ENCODE data around the gene SLC6A1.

SLC6A1 gene

DNA sequence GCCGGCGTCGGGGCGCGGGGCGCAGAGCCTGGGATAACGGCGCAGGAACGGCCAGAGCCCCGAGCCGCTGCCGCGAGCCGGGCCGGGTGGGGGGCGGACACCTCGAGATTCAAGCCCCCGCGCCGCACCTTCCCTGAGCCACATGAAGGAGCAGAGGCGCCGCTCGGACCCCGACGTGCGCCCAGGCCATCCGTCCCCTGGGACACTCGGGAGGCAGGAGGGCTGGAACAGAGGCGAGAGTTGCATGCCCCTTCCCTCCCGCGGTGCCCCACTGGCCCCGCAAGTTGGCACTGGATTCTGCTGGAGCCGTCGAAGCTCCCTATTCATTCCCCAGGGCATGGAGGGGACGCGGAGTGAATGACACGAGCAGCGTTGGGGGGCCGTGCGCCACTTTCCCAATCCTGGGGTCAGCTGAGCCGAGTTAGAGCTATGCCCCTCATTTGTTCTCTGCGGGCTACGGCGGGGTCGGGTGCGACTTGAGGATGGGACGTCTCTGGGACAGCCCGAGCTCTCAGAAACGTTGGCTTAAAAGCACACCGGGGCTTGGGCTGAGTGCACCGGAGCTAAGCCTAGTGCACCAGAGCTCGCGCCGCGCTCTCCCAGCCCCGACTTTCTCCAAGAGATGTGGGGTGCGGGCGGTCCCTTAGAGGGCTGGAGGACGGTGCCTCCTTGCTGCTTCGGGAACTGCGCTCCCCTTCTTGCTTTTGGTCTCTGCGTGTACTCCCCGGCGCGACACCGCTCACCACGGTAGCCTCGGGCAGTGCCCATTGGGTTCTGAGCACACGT is 588 bp downstream of the SLC6A1 start:
- DNase-seq (ENCODE audit: extremely low read depth in 1 of 2, low read depth in 1 of 2), result no peak

DNA sequence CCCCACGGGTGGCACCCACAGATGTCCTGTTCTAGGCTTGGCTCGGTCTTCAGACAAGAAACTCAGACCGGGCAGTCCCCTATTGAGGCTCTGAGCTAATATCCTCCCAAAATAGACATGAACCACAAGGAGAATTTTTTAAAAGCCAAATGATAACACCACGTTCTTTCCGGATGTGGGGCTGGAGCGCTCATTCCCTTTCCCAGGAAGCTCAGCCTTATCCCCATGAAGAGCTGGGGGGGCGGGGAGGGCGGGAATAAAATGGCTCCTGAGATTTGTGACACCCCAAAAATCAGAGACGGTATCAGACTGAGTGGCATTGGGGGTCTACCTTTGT is 1.1 kb downstream of the SLC6A1 start:
- no peak for DNase-seq (ENCODE audit: extremely low read depth in 1 of 2, low read depth in 1 of 2)

DNA sequence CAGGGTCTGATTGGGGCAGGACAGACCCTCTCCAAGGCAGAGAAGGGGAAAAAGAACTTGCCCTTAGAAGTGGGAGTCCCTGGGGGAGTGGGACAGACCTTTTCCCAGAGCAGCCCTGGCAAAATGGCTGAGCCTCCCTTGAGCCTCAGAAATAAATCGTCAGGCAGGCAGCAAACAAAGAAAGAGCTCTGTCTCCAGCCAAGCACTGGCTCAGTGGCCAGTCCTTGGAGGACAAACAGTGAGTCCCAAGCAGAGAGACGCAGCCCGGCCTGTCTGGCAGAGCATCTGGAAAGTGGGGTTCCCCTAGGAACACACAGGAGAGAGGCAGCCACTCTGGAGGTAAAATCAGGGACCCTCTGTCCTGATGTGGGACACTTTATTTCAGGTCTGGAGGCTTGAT is 1.8 kb downstream of the SLC6A1 start:
- DNase-seq (ENCODE audit: extremely low read depth in 1 of 2, low read depth in 1 of 2), result no peak

DNA sequence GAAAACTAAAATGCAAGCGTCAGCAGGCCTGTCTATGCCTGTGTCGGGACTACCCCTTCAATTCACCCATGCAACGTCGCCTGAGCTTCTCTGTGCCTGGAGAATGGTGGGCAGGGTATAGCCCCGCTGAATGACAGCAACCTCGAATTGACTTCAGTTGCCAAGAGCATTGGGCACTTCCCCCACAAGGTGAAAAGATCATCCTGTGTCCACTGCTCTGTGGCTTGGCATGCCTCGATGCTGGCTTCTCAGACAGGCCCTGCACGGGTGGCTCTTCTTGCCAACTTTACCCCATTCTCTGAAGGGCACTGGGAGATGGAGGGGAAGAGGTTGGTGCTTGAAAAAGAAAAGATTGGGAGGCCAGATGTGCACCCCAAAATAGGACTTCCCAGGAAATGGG is 3.3 kb downstream of the SLC6A1 start:
- no peak for DNase-seq (ENCODE audit: extremely low read depth in 1 of 2, low read depth in 1 of 2)

DNA sequence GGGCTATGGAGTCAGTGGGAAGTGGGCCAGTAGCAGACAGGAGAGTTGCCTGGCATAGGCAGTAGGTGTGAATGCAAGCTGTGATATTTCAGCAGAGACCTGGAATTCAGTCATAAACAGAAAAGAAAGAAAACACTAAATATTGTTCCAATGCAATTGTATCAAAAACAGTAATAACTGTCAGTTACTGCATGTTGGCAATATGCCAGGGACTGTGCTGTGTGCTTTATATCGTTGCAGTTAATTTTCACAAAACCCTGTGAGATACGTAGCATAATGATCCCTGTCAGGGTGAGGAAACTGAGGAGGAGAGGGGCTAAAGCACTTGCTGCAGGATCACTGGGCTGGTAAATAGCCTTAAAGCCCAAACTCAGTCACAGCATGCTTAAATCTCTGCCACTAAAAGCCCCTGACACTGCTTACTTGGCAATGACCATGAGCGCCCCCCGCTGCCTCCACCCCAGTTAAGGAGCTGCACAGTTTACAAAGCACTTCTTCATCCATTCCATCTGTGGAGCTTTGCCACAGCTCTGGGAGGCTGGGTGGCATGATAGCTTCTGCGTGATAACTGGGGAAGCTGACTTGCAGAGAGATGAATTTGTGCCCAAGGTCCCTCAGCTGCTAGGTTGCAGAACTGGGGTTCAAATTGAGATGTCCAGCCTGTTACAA is 3.9 kb downstream of the SLC6A1 start:
- DNase-seq (ENCODE audit: extremely low read depth in 1 of 2, low read depth in 1 of 2), result no peak

DNA sequence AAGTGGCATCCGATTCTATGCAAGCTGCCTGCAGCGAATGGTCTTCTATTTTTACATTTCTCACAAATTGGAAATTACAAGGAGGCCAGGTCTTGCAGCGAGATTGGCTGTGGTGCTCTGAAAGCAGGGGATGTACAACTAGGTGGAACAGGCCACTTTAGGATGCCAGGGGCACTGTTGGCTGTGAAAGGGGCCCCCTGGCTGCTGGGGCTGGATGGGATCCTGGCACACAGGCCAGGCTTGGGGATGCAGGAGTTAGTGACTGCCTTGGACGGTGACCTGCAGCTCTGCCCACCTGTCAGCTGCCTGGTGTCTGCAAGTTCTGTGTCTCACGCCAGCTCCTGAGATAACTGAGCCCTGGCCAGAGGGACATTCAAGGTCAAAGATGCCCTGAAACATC is 4.6 kb downstream of the SLC6A1 start:
- DNase-seq (ENCODE audit: extremely low read depth in 1 of 2, low read depth in 1 of 2), result no peak

DNA sequence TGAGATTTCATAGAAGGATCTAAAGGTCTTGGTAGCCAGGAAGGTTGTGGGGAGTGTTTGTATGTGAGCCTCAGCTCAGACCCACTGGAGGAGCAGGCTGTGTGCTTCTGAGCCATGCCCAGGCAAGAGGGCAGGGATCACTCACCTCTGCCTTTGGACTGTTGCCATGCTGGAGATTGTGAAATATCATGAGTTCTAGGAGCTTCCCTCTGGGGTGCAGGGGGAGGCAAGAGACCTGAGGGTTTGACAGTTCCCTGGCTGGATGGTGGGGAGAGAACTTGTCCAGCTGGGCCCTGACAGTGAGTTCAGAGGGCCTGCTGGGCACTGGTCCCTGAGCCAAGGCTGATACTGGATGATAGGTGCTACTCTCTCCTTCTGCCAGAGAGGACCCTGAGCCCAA is 6.0 kb downstream of the SLC6A1 start:
- no peak for DNase-seq (ENCODE audit: extremely low read depth in 1 of 2, low read depth in 1 of 2)

DNA sequence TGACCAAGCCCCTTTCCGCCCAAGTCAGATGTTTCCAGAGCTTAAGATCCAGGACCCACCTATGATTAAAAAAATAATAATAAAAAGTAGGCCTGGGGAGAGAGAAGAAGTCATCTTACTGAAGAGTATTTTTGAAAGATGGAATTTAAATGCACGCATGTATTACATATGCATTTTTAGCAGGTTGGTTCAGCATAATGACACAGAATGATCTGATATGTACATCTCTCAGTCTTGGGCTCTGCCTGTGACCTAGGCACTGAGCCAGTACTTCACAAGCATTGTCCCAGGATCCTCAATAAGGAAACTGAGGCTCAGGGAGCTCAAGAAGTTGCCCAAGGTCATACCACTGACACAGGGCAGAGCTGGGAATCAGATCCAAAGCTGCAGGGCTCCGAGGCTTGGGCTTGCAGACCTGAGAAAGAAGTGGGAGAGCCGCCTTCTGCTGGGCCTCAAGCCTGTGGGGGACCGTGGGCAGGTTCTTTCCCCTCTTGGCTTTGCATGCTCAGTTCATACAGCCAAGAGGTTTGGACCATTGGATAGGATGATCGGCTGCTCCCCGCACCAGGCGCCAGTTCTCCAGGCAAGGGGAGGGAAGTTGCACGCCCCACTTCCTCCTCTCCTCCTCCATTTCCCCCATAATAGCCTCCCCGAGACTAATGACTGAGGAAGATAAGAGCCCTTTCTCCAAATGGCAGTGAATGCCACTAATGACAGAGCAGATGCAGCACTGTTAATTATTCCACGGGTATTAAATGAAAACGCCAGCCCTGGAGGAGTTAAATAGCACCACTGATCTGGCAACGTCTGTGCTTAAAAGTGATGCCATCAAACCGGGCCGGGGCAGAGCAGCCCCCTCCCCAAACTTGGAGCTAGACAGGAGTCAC is 6.9 kb downstream of the SLC6A1 start:
- no peak for DNase-seq (ENCODE audit: extremely low read depth in 1 of 2, low read depth in 1 of 2)

DNA sequence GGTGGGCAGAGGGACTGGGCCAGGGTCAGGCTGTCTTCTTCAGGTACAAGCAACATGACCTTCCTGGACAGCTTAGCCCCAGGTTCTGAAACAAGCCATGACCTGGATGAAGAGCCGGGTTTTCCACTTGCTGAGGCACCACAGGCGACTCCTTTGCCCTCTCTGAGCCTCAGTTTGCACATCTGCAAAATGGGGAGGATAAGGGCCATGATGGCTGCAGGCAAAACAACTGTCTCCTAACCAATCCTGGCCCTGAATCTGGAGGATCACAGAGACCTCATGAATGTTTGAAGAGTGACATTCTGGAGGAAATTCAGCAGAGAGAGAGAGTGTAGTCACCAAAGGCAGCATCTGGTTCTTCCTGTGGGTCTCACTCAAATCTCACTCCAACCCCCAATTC is 8.0 kb downstream of the SLC6A1 start:
- DNase-seq (ENCODE audit: extremely low read depth in 1 of 2, low read depth in 1 of 2), result no peak

DNA sequence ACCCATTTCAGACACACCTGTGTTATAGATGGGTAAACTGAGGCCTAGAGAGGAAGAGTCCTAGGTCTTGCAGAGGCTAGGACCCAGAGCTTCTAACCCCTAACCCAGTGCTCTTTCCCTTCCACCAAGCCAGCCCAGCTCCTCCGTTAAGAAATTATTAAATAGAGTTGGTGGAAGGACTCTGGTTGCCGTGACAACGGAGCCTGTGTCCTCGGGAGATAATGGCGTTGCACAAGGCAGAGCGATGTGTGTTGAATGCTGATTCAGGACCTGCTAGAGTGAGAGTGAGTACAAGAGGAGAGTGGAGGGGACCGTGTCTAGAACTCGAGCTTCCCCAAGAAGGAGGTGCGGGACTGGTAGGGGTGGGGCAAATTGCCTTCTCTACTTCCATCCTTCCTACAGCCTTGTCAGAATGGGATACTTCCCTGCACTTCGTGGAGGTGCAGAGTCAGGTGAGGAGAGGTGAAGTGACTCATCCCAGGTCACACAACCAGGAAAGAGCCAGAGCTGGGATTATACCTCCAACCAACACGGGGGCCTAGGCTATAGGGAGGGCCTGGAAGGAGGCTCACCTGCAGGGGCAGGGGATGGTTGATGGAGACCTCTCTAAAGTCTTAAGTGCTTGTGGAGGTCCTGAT is 8.6 kb downstream of the SLC6A1 start:
- DNase-seq (ENCODE audit: extremely low read depth in 1 of 2, low read depth in 1 of 2), result no peak

DNA sequence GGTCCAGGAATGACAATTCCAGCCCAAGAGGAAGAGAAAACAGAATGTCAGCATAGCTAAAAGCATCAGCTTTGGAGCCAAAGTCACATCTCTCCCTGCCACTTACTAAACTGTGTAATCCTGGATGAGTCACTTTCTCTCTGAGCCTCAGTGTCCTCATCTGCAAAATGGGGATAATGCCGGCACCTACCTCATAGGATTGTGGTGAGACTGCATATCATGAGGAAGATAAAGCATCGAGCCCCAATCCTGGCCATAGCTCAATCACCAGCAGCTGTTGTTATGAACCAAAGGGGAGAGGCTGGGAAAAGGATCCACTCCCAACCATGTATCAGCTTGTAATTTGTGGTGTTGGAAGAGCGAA is 9.1 kb downstream of the SLC6A1 start:
- no peak for DNase-seq (ENCODE audit: extremely low read depth in 1 of 2, low read depth in 1 of 2)

DNA sequence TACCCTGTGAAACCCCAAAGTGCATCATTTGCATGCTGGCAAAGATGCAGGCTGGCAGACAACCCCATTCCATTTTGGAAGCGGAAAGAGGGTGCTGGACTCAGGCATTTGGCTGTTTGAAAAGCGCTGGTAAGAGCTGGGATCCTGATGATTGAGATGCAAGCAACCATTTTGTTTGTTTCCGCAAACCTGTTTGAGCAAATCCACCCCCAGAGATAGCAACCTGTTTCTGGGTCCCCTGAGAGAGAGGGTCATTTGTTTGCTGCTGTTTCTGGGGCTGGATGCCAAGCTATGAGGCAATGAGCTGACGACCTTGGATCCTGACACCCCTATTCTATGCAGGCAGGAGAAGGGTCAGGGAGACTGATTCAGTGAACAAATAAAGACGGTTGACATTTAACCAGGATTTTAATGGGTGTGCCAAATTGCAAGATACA is 9.8 kb downstream of the SLC6A1 start:
- DNase-seq (ENCODE audit: extremely low read depth in 1 of 2, low read depth in 1 of 2), result no peak

DNA sequence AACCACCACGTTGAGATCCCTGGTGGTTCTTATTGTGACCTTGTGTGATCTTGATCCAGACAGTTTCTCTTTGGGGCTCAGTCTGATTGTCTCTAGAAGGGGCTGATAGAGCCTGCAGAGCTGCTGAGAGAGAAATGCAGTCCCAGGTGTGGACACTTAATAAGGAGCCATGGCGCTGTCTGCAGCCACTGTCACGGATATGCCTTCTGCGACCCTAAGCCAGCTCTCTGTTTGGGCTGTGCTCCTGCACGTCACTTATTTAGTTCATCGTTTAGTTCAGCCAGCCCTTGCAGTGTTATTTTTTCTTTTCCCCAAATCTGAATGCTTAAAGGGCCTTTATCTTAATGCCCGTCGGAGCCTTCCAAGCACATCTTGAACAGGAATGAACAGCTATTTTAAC is 12.0 kb downstream of the SLC6A1 start:
- DNase-seq (ENCODE audit: extremely low read depth in 1 of 2, low read depth in 1 of 2), result no peak

DNA sequence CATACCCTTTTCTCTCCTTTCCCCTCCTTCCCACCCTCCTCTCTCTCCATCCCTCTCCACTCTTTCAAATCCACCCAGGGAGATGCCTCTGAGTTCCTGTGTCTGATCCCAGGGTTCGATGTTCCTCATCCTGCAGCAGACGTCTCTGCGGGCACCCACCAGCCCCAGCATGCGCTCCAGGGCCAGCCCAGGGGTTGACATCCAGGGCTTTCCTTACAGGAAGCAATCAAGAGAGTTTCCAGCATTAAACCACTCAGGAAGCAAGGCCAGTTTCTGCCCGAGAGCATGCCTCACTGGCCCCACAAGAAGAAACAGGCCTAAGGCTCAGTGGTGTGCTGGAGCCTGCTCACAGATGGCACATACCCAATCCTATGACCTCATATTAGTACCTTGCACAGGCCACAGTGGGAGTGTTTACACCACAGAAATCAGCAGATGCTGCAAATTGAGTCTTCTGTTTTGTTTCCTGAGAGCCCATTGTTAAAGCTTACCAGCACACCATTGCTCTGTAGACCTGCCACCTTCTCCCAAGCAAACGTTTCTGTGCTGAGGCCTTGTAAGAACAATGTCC is 13.2 kb downstream of the SLC6A1 start:
- DNase-seq (ENCODE audit: extremely low read depth in 1 of 2, low read depth in 1 of 2), result no peak

DNA sequence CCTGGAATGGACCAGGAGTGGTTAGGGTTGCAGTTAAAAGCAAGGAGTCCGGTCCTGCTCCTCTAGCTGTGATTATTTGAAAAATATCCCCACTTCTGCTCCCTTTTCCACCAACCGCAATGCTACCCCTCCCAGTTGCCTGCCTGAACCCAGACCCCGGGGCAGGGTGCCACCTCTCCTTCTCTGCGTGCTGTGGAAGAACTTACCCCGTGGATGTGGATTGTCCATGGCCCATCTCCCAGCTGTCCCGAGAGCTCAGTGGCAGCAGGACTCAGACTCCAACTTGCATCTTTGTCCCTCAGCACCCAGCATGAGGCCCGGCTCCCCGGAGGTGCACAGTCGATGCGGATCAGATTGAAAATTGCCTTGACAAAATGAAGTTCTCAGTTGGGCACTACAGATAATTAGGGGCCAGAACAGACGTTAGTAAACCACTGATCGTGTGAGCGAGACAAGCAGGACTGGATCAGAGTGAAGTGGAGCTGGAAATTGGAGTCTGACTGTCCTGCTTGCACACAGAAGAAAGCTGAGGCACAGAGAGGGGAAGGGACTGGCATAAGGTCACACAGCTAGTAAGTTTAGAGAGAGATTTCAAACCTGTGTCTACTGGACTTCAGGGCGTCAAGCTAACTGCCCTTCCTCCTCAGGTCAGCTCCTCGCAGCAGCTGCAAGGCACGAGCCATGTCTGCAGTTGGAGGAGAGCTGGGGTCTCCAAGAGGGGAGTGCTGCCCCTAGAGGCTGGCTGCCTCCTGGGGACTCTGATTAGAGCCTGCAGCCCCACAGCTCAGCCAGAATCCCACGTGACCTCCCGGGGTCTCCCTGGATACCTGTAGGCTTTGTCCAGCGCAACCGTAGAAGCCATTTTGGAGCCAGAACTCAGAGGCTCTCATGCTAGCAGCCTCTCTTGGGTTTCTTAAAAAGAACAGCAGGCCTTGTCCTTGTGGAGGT is 14.7 kb downstream of the SLC6A1 start:
- DNase-seq (ENCODE audit: extremely low read depth in 1 of 2, low read depth in 1 of 2), result no peak

DNA sequence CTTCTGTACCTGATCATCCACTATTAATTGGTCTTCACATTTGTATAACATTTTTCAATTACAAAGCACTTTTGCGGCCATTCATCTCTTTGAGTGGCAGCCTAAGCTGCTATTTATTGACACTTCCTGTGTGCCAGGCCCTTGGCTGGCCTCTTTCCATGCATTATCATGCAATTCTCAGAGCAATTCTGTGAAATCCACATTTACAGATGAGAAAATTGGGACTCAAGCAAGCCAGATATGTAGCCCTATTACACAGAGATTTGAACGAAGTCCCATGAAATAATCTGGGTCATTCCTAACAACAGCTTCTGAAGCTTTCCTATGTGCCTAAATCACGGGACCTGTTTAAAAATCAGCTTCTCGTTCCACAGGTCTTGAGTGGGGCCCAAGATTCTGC is 17.4 kb downstream of the SLC6A1 start:
- DNase-seq (ENCODE audit: extremely low read depth in 1 of 2, low read depth in 1 of 2), result no peak

DNA sequence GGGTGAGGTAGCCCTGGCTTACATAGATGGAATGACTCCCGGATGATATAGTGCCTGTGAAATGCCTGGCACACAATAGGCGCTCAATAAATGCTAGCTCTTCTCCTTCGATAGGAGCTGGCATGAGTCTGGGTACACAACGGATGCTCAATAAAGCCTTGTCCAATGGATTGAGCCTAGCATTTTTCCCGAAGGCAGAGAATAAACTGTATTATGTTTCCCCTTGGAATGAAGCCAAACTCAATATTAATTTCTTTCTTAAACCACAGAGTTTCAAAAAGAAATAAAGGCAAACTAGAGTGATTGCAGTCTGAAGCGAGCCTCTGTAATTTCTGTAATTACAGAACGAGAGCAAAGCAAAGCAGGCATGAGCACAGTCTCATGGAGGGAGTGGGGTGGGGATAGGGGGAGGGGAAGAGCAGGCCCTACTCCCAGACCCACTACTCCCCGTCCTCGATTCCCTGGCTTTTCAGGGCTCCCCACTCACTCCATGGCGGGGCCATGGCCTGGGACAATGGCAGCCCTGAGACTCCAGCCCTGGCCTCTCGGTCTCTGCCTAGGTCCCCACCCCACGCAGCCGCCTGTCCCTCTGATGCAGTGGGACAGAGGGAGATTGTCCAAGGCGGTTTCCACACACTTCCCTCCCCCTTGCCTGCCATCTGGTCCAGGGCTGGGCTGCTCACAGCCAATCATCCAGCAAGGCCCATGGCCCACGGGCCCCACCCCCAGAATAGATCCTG is 18.0 kb downstream of the SLC6A1 start:
- no peak for DNase-seq (ENCODE audit: extremely low read depth in 1 of 2, low read depth in 1 of 2)

DNA sequence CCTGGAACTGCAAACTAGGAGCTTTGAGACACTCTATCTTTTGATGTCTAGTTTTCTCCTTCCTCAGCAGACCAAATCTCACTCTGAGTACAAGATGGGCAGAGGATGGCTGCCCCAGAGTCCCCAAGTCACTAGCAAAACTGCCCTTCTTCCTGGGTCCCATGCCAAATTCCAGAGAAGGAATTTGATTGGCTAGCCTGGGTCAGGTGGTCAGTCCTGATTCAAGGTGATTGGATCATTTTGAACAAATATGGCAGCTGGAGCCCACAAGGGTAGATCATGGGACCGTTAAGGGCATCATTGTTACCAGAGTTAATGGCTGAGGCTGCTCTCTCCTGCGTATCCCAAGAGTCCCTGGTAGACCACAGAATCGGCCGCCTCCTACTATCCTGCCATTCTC is 21.7 kb downstream of the SLC6A1 start:
- DNase-seq (ENCODE audit: extremely low read depth in 1 of 2, low read depth in 1 of 2), result no peak

DNA sequence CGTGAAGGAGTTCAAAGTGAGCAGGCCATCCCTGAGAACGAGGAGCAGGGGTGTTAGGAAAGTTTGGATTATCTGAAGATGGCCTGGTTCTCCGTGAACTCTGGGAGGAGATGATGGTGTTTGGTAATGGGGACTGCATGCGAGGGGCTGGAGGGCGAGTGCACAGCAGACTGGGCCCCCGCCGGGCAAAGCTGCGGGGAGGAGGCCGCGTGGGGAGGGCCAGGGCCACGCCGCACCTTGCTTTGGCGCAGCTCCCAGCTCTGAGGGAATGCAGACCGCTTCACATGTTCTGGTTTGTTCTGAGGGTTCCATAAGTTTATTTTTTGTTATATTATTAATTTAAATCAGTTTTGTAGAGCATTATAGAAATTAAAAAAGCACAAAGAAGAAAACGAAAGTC is 22.2 kb downstream of the SLC6A1 start:
- no peak for DNase-seq (ENCODE audit: extremely low read depth in 1 of 2, low read depth in 1 of 2)
